Progenitor cell of endocrine pancreas (in vitro differentiated cells): Measurements from ENCODE around the gene CLDN14. TPM values are rescaled to one million over a fixed set of nuclear protein-coding genes. Genes with fewer than 3 reads are reported as not detected.

Experiments used
- DNase-seq: peaks from one replicate; pipeline ENCODE4 v3.0.0; 2021; ENCODE audit warnings: low spot score; ENCODE audit not compliant: unreplicated experiment
- H3K27ac Mint-ChIP-seq: 2 replicates; pipeline ENCODE4 v1.8.0; 2021; ENCODE audit warnings: mild to moderate bottlenecking, moderate library complexity, mixed read lengths
- H3K27me3 Mint-ChIP-seq: 2 replicates; pipeline ENCODE4 v1.8.0; 2021; ENCODE audit warnings: mixed read lengths
- H3K36me3 Mint-ChIP-seq: 2 replicates; pipeline ENCODE4 v1.8.0; 2022; ENCODE audit warnings: mixed read lengths; ENCODE audit not compliant: insufficient read depth
- H3K4me1 Mint-ChIP-seq: 2 replicates; pipeline ENCODE4 v1.8.0; 2021; ENCODE audit warnings: low read depth, mixed read lengths
- H3K4me3 Mint-ChIP-seq: 2 replicates; pipeline ENCODE4 v1.8.0; 2021; ENCODE audit warnings: low read depth, mild to moderate bottlenecking, moderate library complexity, mixed read lengths
- H3K9me3 Mint-ChIP-seq: 2 replicates; pipeline ENCODE4 v1.8.0; 2021; ENCODE audit warnings: low read depth, mixed read lengths
- long read RNA-seq: library from polyadenylated mRNA; unstranded; transcript quantifications from one replicate; pipeline ENCODE4 v2.0.0, GENCODE V29; 2020
- total RNA-seq: library from RNA; stranded (reverse); gene quantifications from 2 replicates; pipeline ENCODE4 v1.2.1, GENCODE V29; 2021
- TF ChIP-seq, protein P1 (sequence below): fragments of 200-600 bp; sonication (generic); IDR thresholded peaks from one replicate; pipeline ENCODE4 v1.5.0; 2021; ENCODE audit warnings: antibody characterized with exemption, mild to moderate bottlenecking; ENCODE audit not compliant: unreplicated experiment

Gene CLDN14, protein sequence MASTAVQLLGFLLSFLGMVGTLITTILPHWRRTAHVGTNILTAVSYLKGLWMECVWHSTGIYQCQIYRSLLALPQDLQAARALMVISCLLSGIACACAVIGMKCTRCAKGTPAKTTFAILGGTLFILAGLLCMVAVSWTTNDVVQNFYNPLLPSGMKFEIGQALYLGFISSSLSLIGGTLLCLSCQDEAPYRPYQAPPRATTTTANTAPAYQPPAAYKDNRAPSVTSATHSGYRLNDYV
- not detected in 2 replicates for total RNA-seq
- long read RNA-seq, partial matches to known transcripts, result 0 of 2 reads
- long read RNA-seq, other reads (novel, unspliced or antisense), result 0 of 2 reads

DNA sequence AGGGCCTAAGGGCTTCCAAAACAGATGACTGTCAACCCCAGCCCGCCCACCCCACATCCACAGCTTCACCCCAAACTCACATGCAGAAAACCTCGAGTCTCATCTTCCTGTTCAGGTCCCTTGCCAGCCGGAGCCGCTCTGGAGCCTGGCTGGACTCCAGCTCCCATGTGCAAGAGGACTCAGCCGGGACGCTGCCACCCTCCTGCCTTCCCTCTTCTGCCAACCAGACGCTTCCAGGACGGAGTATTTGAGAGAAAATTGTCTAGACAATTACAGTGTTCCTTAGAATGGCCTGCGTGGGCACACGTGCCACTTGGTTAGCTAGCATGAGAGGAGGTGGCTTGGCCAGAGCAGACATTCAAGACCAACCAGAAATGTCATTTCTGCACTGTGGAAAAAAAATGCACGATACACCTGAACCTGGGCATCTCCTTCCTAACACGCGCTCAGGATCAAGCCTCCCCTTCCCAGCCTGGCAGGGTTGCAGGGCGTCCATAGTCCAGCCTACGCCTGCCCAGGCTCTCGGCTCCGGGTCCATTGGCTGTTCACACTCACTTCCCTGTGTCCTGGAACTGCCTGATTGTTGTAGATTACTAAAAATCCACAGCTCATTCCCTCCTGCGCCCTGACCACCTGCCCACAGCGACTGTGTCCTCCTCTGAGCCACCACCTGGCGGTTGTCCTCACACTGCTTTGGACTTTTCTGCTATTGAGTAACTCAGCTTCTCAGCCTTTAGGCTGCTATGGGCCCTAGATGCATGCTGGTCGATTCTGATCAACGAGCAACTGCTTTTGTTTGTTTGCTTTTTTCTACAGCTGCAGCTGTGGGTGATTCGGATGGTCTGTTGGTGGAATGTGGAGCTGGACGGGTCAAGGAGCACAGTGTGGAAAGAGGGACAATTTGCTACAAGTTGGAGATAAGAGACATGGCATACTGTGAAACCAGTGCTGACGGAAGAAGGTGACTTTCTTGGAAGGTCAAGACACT is at the start of gene CLDN14:
Gene CLDN14 (minus strand): TSS at position 708 of the 988 bp plus-strand sequence. CDS start 18,427 bp downstream, outside the sequence.
- Mint-ChIP-seq H3K4me3 (no peak within 1 kb of the TSS), H3K9me3 (no peaks in the 10 kb centered on the region), H3K27me3 (no peaks in the 10 kb centered on the region), H3K4me1 (peaks cover 49% of the 10 kb centered on the region), H3K36me3 (no peaks in the 10 kb centered on the region), H3K27ac (peak within 1 kb of the TSS; percentile 78)
- DNase-seq, result no peak
- TF ChIP-seq, protein P1, sequence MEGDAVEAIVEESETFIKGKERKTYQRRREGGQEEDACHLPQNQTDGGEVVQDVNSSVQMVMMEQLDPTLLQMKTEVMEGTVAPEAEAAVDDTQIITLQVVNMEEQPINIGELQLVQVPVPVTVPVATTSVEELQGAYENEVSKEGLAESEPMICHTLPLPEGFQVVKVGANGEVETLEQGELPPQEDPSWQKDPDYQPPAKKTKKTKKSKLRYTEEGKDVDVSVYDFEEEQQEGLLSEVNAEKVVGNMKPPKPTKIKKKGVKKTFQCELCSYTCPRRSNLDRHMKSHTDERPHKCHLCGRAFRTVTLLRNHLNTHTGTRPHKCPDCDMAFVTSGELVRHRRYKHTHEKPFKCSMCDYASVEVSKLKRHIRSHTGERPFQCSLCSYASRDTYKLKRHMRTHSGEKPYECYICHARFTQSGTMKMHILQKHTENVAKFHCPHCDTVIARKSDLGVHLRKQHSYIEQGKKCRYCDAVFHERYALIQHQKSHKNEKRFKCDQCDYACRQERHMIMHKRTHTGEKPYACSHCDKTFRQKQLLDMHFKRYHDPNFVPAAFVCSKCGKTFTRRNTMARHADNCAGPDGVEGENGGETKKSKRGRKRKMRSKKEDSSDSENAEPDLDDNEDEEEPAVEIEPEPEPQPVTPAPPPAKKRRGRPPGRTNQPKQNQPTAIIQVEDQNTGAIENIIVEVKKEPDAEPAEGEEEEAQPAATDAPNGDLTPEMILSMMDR, result peak; percentile 23

DNA sequence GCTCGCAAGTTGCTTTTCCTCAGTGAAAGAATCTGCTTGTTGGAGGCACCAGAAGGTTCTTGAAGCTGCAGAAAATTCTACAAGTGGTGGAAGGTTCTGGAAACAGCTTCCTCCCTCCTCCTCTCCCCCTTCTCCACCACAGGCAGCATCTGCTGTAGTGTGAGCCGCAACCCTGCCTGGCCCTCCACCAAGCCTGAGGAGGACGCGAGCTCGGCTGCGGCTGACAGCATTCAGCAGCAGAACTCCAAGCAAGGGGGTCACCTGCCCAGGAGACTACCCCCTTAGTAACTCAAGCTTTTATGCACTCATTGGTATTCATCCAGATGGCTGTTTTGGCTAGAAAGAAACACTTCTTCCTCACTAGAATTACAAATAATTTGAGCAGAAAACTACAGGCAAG is 48.8 kb upstream of the CLDN14 start:
- TF ChIP-seq, protein P1, result no peak
- Mint-ChIP-seq H3K27ac (no peak overlapping the region), H3K9me3 (no peaks in the 10 kb centered on the region), H3K27me3 (peaks cover 6% of the 10 kb centered on the region), H3K4me1 (peaks cover 7% of the 10 kb centered on the region), H3K36me3 (no peaks in the 10 kb centered on the region), H3K4me3 (no peak overlapping the region)
- DNase-seq, result no peak

DNA sequence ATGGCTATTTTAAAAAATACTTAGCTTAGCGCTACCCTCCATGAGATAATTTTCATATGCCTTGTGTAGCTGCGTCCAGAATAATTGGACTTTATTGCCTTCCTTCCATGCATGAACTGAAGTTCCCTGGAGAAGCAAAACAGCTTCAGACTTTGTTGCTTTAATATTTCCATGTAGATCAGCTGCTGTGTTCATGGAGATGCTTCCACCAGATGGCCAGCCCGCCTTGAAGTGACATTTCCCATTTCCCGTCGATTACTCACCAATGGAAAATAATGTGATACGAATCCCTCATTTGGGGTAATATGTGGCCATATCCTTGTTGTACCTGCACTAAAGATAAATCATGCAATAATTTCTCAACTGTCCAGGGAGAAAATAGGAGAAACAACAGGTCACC is 47.4 kb upstream of the CLDN14 start:
- Mint-ChIP-seq H3K36me3 (no peaks in the 10 kb centered on the region), H3K27ac (no peak overlapping the region), H3K4me3 (no peak overlapping the region), H3K9me3 (no peaks in the 10 kb centered on the region), H3K27me3 (peaks cover 11% of the 10 kb centered on the region), H3K4me1 (peaks cover 7% of the 10 kb centered on the region)
- TF ChIP-seq, protein P1, result no peak
- no peak for DNase-seq

DNA sequence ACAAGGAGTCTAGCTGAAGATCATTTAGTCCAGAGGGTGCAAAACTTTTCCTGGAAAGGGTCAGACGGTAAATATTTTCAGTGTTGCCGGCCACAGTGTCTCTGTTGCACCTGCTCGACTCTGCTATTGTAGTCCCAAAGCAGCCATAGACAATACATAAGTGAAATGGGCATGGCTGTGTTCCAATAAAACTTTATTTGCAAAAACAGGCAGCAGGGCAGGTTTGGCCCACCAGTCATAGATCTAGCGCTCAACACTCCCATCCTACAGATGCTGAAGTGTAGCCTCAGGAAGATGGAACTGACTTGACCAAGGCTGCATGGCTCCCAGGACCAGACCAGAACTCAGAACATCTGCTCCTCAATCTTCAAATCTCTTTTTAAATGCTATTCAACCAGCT is 46.2 kb upstream of the CLDN14 start:
- Mint-ChIP-seq H3K27me3 (peaks cover 15% of the 10 kb centered on the region), H3K4me1 (peaks cover 7% of the 10 kb centered on the region), H3K4me3 (no peak overlapping the region), H3K9me3 (no peaks in the 10 kb centered on the region), H3K27ac (no peak overlapping the region), H3K36me3 (no peaks in the 10 kb centered on the region)
- no peak for DNase-seq
- TF ChIP-seq, protein P1, result no peak

DNA sequence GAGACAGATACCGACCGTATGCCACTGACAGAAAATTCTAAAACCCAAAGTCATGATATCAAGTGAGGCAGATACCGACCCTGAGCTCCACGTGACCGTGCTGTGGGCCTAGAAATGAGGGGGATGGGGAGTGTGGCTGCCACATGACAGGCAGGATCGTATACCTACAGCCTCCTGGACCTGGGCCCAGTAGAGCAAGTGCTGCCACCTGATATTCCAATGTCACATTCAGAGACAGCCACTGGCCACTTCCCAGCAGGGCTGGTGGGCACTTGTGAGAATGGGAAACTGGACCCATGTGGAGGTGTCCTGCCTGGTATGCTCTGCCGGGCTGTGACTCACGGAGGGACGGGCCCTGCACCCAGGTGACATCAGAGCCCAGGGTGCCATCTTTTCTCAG is 44.6 kb upstream of the CLDN14 start:
- H3K4me3 Mint-ChIP-seq, result no peak overlapping the region
- no peak for DNase-seq
- H3K27me3 Mint-ChIP-seq, result peaks cover 15% of the 10 kb centered on the region
- no peak overlapping the region for H3K27ac Mint-ChIP-seq
- no peaks in the 10 kb centered on the region for H3K36me3 Mint-ChIP-seq
- no peaks in the 10 kb centered on the region for H3K9me3 Mint-ChIP-seq
- peaks cover 1% of the 10 kb centered on the region for H3K4me1 Mint-ChIP-seq
- TF ChIP-seq, protein P1, result no peak
